IMR-90 (cell line): ENCODE results near the gene CYB561D1. TPM values are rescaled to one million over a fixed set of nuclear protein-coding genes. Genes with fewer than 3 reads are reported as not detected.
A peak's percentile ranks its signal among the peaks of the same experiment; 100 is the strongest.

Source experiments
- ATAC-seq: fragments of 200-7000 bp; cut with Tn5 transposase; 2 replicates; pipeline ENCODE4 v1.9.1; 2020; ENCODE audit warnings: low read depth, mild to moderate bottlenecking, moderate library complexity
- BruUV-seq: library from RNA; stranded (reverse); fragments of 400-500 nt; replicated peaks from 2 replicates; lab custom pipeline; 2021; lab: Mats Ljungman, UMichigan
- CTCF ChIA-PET: fragments of 300-600 bp; formaldehyde crosslinking; extraction: SDS; loops from one replicate; lab custom pipeline; 2021; ENCODE audit warnings: antibody characterized with exemption; lab: Yijun Ruan, JAX
- POLR2A ChIA-PET: fragments of 300-600 bp; sonication (Branson Sonifier 250); formaldehyde crosslinking; loops from one replicate; lab custom pipeline; 2022; ENCODE audit warnings: antibody characterized with exemption; ENCODE audit not compliant: unreplicated experiment; lab: Charles Lee
- DNase-seq: peaks from one replicate; pipeline ENCODE4 v3.0.0; 2013
- H2AFZ ChIP-seq: replicated peaks from 2 replicates; pipeline ENCODE3; 2013; ENCODE audit warnings: low read length, mild to moderate bottlenecking; ENCODE audit not compliant: poor library complexity
- H2AK5ac ChIP-seq: 2 replicates; pipeline ENCODE4 v1.6.1; 2013; ENCODE audit warnings: low read depth, low read length, inconsistent platforms
- H2AK9ac ChIP-seq: replicated peaks from 2 replicates; pipeline ENCODE3; 2013; ENCODE audit warnings: mild to moderate bottlenecking, low read depth, low read length, moderate library complexity; ENCODE audit not compliant: poor library complexity
- H2BK120ac ChIP-seq: 2 replicates; pipeline ENCODE4 v1.6.1; 2013; ENCODE audit warnings: low read depth, low read length, inconsistent platforms
- H2BK15ac ChIP-seq: 3 replicates; pipeline ENCODE4 v1.6.1; 2013; ENCODE audit warnings: low read depth, low read length, inconsistent platforms
- H2BK20ac ChIP-seq: 2 replicates; pipeline ENCODE4 v1.6.1; 2013; ENCODE audit warnings: low read depth, mild to moderate bottlenecking, inconsistent platforms, low read length, moderate library complexity
- H2BK5ac ChIP-seq: 2 replicates; pipeline ENCODE4 v1.6.1; 2013; ENCODE audit warnings: mild to moderate bottlenecking, low read depth, low read length, inconsistent platforms; ENCODE audit not compliant: poor library complexity, severe bottlenecking
- H3K14ac ChIP-seq: replicated peaks from 2 replicates; pipeline ENCODE4 v1.6.1; 2013; ENCODE audit warnings: low read depth, low read length, inconsistent platforms
- H3K18ac ChIP-seq: 2 replicates; pipeline ENCODE4 v1.6.1; 2013; ENCODE audit warnings: low read depth, low read length, control low read depth
- H3K23ac ChIP-seq: 2 replicates; pipeline ENCODE4 v1.6.1; 2013; ENCODE audit warnings: low read depth, low read length, inconsistent platforms
- H3K27ac ChIP-seq: 2 replicates; pipeline ENCODE4 v1.5.1; 2013; ENCODE audit warnings: mild to moderate bottlenecking, control low read depth, low read length; ENCODE audit not compliant: insufficient read depth
- H3K27me3 ChIP-seq: 2 replicates; pipeline ENCODE4 v1.6.1; 2013; ENCODE audit warnings: low read length; ENCODE audit not compliant: control insufficient read depth, insufficient read depth
- H3K36me3 ChIP-seq: 2 replicates; pipeline ENCODE4 v1.6.1; 2013; ENCODE audit warnings: low read length, mixed read lengths; ENCODE audit not compliant: control insufficient read depth, insufficient read depth
- H3K4ac ChIP-seq: 2 replicates; pipeline ENCODE4 v1.6.1; 2013; ENCODE audit warnings: low read depth, low read length, inconsistent platforms
- H3K4me1 ChIP-seq: 2 replicates; pipeline ENCODE4 v1.6.1; 2013; ENCODE audit warnings: low read length, mixed read lengths; ENCODE audit not compliant: control insufficient read depth, insufficient read depth
- H3K4me2 ChIP-seq: 2 replicates; pipeline ENCODE4 v1.6.1; 2013; ENCODE audit warnings: low read depth, mild to moderate bottlenecking, control low read depth, low read length, moderate library complexity
- H3K4me3 ChIP-seq: 2 replicates; pipeline ENCODE4 v1.5.1; 2013; ENCODE audit warnings: low read depth, mild to moderate bottlenecking, control low read depth, low read length, moderate library complexity; ENCODE audit not compliant: insufficient read depth
- H3K56ac ChIP-seq: 2 replicates; pipeline ENCODE4 v1.6.1; 2013; ENCODE audit warnings: low read length, inconsistent platforms; ENCODE audit not compliant: insufficient read depth; ENCODE audit errors: extremely low read depth
- H3K79me1 ChIP-seq, 2 experiments: 2 replicates each; pipeline ENCODE4 v1.6.1; 2013; ENCODE audit warnings: low read length in 2 of 2, inconsistent platforms in 1 of 2, low read depth in 1 of 2
- H3K9ac ChIP-seq: 2 replicates; pipeline ENCODE4 v1.6.1; 2013; ENCODE audit warnings: low read depth, low read length, control low read depth
- H3K9me1 ChIP-seq: 2 replicates; pipeline ENCODE4 v1.6.1; 2013; ENCODE audit warnings: low read length, inconsistent platforms; ENCODE audit not compliant: insufficient read depth
- H3K9me3 ChIP-seq: 2 replicates; pipeline ENCODE4 v1.6.1; 2013; ENCODE audit warnings: low read length; ENCODE audit not compliant: control insufficient read depth, insufficient read depth
- H4K20me1 ChIP-seq: 2 replicates; pipeline ENCODE4 v1.6.1; 2013; ENCODE audit warnings: low read length, inconsistent platforms; ENCODE audit not compliant: insufficient read depth
- H4K5ac ChIP-seq: 2 replicates; pipeline ENCODE4 v1.6.1; 2013; ENCODE audit warnings: mild to moderate bottlenecking, low read depth, low read length, control low read depth
- H4K8ac ChIP-seq, 2 experiments: 2 replicates each; pipeline ENCODE4 v1.6.1; 2013; ENCODE audit warnings: low read depth in 2 of 2, low read length in 2 of 2, control low read depth in 1 of 2, inconsistent platforms in 1 of 2
- H4K91ac ChIP-seq: 2 replicates; pipeline ENCODE4 v1.6.1; 2013; ENCODE audit warnings: low read depth, low read length, inconsistent platforms; ENCODE audit not compliant: insufficient read depth
- BHLHE40 ChIP-seq: fragments of 150-350 bp; IDR thresholded peaks from 2 replicates; pipeline ENCODE4 v1.6.1; 2016; ENCODE audit warnings: mild to moderate bottlenecking, low read depth, low read length
- CEBPB ChIP-seq: IDR thresholded peaks from 2 replicates; pipeline ENCODE4 v1.6.1; 2012; ENCODE audit warnings: low read depth, low read length, improper control_type of control experiment
- CHD1 ChIP-seq: IDR thresholded peaks from 2 replicates; pipeline ENCODE4 v1.6.1; 2012; ENCODE audit warnings: low read depth, low read length, improper control_type of control experiment
- CTCF ChIP-seq: conservative IDR thresholded peaks from 2 replicates; pipeline ENCODE4 v1.5.1; 2012; ENCODE audit warnings: mild to moderate bottlenecking, low read depth, low read length, improper control_type of control experiment
- ELK1 ChIP-seq: fragments of 150-350 bp; IDR thresholded peaks from 2 replicates; pipeline ENCODE4 v1.6.1; 2016; ENCODE audit warnings: low read depth, mild to moderate bottlenecking, low read length, moderate library complexity, borderline replicate concordance
- FOS ChIP-seq: fragments of 150-350 bp; IDR thresholded peaks from 2 replicates; pipeline ENCODE4 v1.6.1; 2016; ENCODE audit warnings: low read depth, low read length
- MAFK ChIP-seq: IDR thresholded peaks from 2 replicates; pipeline ENCODE4 v1.6.1; 2012; ENCODE audit warnings: low read depth, low read length, improper control_type of control experiment
- MAZ ChIP-seq: IDR thresholded peaks from 2 replicates; pipeline ENCODE4 v1.6.1; 2012; ENCODE audit warnings: low read depth, mild to moderate bottlenecking, low read length, improper control_type of control experiment, moderate library complexity, borderline replicate concordance
- MXI1 ChIP-seq: IDR thresholded peaks from 2 replicates; pipeline ENCODE4 v1.6.1; 2012; ENCODE audit warnings: low read depth, mild to moderate bottlenecking, low read length, moderate library complexity, borderline replicate concordance
- NFE2L2 ChIP-seq: fragments of 150-350 bp; IDR thresholded peaks from 2 replicates; pipeline ENCODE4 v1.6.1; 2016; ENCODE audit warnings: low read depth, mild to moderate bottlenecking, low read length
- POLR2A ChIP-seq: IDR thresholded peaks from 2 replicates; pipeline ENCODE4 v1.6.1; 2012; ENCODE audit warnings: mild to moderate bottlenecking, low read depth, low read length
- RAD21 ChIP-seq: IDR thresholded peaks from 2 replicates; pipeline ENCODE4 v1.6.1; 2012; ENCODE audit warnings: low read length, improper control_type of control experiment
- RCOR1 ChIP-seq: IDR thresholded peaks from 2 replicates; pipeline ENCODE4 v1.6.1; 2012; ENCODE audit warnings: mild to moderate bottlenecking, low read length, improper control_type of control experiment; ENCODE audit not compliant: insufficient replicate concordance
- RFX5 ChIP-seq: IDR thresholded peaks from 2 replicates; pipeline ENCODE4 v1.8.0; 2012; ENCODE audit warnings: low read depth, mild to moderate bottlenecking, low read length, moderate library complexity
- SMC3 ChIP-seq: fragments of 150-350 bp; IDR thresholded peaks from 2 replicates; pipeline ENCODE4 v1.6.1; 2016; ENCODE audit warnings: low read depth, mild to moderate bottlenecking, antibody characterized with exemption, low read length, moderate library complexity
- WGBS, 2 experiments: methylation state at CpG; one replicate each; pipeline versions ENCODE4 v1.1.5 to v1.1.7; 2013; ENCODE audit warnings: missing lambda C conversion rate in 2 of 2; ENCODE audit not compliant: insufficient read length in 1 of 2; ENCODE audit errors: extremely low coverage in 2 of 2; 5-methylcytosine and 5-hydroxymethylcytosine counted together
- dilution Hi-C: fragments of 300-500 bp; cut with HindIII; formaldehyde crosslinking; loops from one replicate; pipeline ENCODE4 v1.14.3; 2018; ENCODE audit warnings: low sequenced_read_pairs; ENCODE audit not compliant: unreplicated experiment
- in situ Hi-C: fragments of 300-500 bp; cut with MboI; formaldehyde crosslinking; loops from 3 replicates; pipeline ENCODE4 v1.14.3; 2019; ENCODE audit warnings: low sequenced_read_pairs, inconsistent platforms, mixed read lengths
- intact Hi-C: fragments of 100-400 bp; cut with micrococcal nuclease; formaldehyde crosslinking; loops from 2 replicates; pipeline ENCODE4 v1.10.0; 2022
- polyA plus RNA-seq, 3 experiments: library from polyadenylated mRNA; depleted of rRNA; stranded (reverse); fragments of >200 nt; gene quantifications; 2 replicates each; pipeline ENCODE4 v1.2.3, GENCODE V29; 2012; ENCODE audit warnings: low replicate concordance in 1 of 3
- total RNA-seq: library from RNA; depleted of rRNA; stranded (reverse); fragments of >200 nt; gene quantifications from 2 replicates; pipeline ENCODE4 v1.2.3, GENCODE V29; 2012
- TF ChIP-seq, protein P1 (sequence below): fragments of 150-350 bp; IDR thresholded peaks from 2 replicates; pipeline ENCODE4 v1.6.1; 2017; ENCODE audit warnings: mild to moderate bottlenecking, antibody characterized with exemption, low read length, low read depth

The CYB561D1 gene
- total and polyA plus RNA-seq, 2 of the 4 experiments (the other 2 are of a cell fraction), result 5.7 to 8.1 TPM

DNA sequence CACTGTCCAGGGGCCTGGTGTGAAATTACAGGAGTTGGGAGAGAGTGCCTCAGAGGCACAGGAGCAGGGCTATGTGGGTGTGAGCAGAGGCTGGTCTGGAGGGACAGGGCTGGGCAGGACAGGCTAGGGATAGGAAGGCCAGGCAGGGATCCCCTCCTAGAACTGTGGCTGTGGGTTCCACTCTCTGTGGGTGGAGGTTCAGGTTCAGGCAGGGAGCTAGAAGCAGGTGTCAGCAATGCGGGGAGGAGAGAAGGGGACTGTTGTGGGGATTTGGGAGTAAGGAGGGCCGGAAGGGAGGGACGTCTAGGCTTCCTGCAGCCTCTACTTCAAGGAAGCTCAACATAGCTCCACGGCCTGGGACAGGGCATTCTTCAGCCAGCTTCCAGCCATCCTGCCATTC, 37.5 kb downstream of the CYB561D1 start:
- dilution Hi-C loops, result no loop called here
- H2AFZ ChIP-seq, result peak overlapping the region; percentile 35
- intact Hi-C loops, result loop anchor here (5.0 kb wide), 1 partner anchor 269 kb away; no protein-coding TSS in a partner anchor
- ATAC-seq (no peak), DNase-seq (no peak)
- ChIA-PET CTCF (interaction anchor here (0.8 to 3.2 kb wide), 8 partner anchors 10 to 50 kb away, joined by 3 to 75 read pairs (median 6); partner anchors contain the start of genes AMIGO1 and CYB561D1), POLR2A (no interaction called here)
- H4K8ac ChIP-seq, result no peak overlapping the region
- no peak overlapping the region for H2BK15ac ChIP-seq
- no peaks in the 10 kb centered on the region for H3K9me3 ChIP-seq
- no peak overlapping the region for H3K4me3 ChIP-seq
- no peak overlapping the region for H3K4me2 ChIP-seq
- no peak overlapping the region for H3K23ac ChIP-seq
- in situ Hi-C loops, result loop anchor here (5.0 to 10.0 kb wide), 2 partner anchors 34 to 267 kb away; no protein-coding TSS in a partner anchor
- H2BK120ac ChIP-seq, result no peak overlapping the region
- no peak overlapping the region for H2BK20ac ChIP-seq
- H3K27me3 ChIP-seq, result peaks cover 13% of the 10 kb centered on the region
- WGBS, 2 experiments, result no CpG with 5 or more reads among the region's 4 CpGs
- no peak overlapping the region for H2BK5ac ChIP-seq
- BruUV-seq, result no TSS peak
- peaks cover 7% of the 10 kb centered on the region for H3K4me1 ChIP-seq
- no peak overlapping the region for H3K27ac ChIP-seq
- H4K20me1 ChIP-seq, result no peaks in the 10 kb centered on the region
- H4K5ac ChIP-seq, result no peak overlapping the region
- no peak overlapping the region for H3K56ac ChIP-seq
- H3K9me1 ChIP-seq, result no peaks in the 10 kb centered on the region; the same call in 1 of the 2 replicates
- H3K36me3 ChIP-seq, result no peaks in the 10 kb centered on the region
- H3K9ac ChIP-seq, result no peak overlapping the region
- no peak overlapping the region for H3K14ac ChIP-seq
- no peak overlapping the region for H3K18ac ChIP-seq
- H2AK9ac ChIP-seq, result no peak overlapping the region
- TF ChIP-seq MAZ (no peak), CHD1 (no peak), BHLHE40 (no peak), RCOR1 (no peak), POLR2A (no peak), RAD21 (no peak), NFE2L2 (no peak), MXI1 (no peak), SMC3 (no peak), MAFK (no peak), ELK1 (no peak), CTCF (no peak), CEBPB (no peak), RFX5 (no peak), FOS (no peak)
- TF ChIP-seq, protein P1, sequence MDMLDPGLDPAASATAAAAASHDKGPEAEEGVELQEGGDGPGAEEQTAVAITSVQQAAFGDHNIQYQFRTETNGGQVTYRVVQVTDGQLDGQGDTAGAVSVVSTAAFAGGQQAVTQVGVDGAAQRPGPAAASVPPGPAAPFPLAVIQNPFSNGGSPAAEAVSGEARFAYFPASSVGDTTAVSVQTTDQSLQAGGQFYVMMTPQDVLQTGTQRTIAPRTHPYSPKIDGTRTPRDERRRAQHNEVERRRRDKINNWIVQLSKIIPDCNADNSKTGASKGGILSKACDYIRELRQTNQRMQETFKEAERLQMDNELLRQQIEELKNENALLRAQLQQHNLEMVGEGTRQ, result no peak
- no peak overlapping the region for H4K91ac ChIP-seq
- H3K79me1 ChIP-seq, result no peaks in the 10 kb centered on the region
- H2AK5ac ChIP-seq, result no peak overlapping the region
- no peak overlapping the region for H3K4ac ChIP-seq
